ENCODE results near the gene TNNT3.

GRCh38 chr11:1964348-1964747, 44.8 kb downstream of the TNNT3 start:
- TF ChIP-seq YY1 (IDR thresholded peaks at IDR 0.05; ENCODE audit: insufficient read depth, insufficient read length) (no peak), SUZ12 (IDR thresholded peaks at IDR 0.05; ENCODE audit: extremely low read depth, insufficient read depth, insufficient read length) (no peak), ZNF274 (IDR thresholded peaks at IDR 0.05; ENCODE audit: low read depth, low read length) (no peak)
